GM23248 (cell line): Measurements from ENCODE around the gene DXO. TPM values are rescaled to one million over a fixed set of nuclear protein-coding genes. Genes with fewer than 3 reads are reported as not detected.
"Not testable (repeated sequence)": the region's sequence is repeated elsewhere in the genome, so short reads cannot be mapped to it uniquely, and the experiment has no call there.

Experiments
- DNase-seq: peaks from one replicate; pipeline ENCODE4 v3.0.0-alpha.2; 2015
- H2AFZ ChIP-seq: fragments of 200-600 bp; sonication (generic); 2 replicates; pipeline ENCODE4 v1.6.1; 2016; ENCODE audit warnings: antibody characterized with exemption
- H3F3A ChIP-seq: fragments of 200-600 bp; sonication (generic); 2 replicates; pipeline ENCODE4 v1.6.1; 2016; ENCODE audit warnings: mild to moderate bottlenecking, antibody characterized with exemption, mixed run types; ENCODE audit not compliant: insufficient read depth
- H3K27ac ChIP-seq: fragments of 200-600 bp; sonication (generic); 2 replicates; pipeline ENCODE4 v1.5.1; 2016; ENCODE audit warnings: mild to moderate bottlenecking
- H3K27me3 ChIP-seq: fragments of 200-600 bp; sonication (generic); replicated peaks from 2 replicates; pipeline ENCODE4 v1.6.1; 2016; ENCODE audit warnings: mild to moderate bottlenecking; ENCODE audit not compliant: insufficient read depth
- H3K36me3 ChIP-seq: fragments of 200-600 bp; sonication (generic); 2 replicates; pipeline ENCODE4 v1.6.1; 2016; ENCODE audit warnings: low read depth, mild to moderate bottlenecking
- H3K4me1 ChIP-seq: fragments of 200-600 bp; sonication (generic); 2 replicates; pipeline ENCODE4 v1.6.1; 2016; ENCODE audit warnings: mild to moderate bottlenecking; ENCODE audit not compliant: insufficient read depth
- H3K4me2 ChIP-seq: fragments of 200-600 bp; sonication (generic); one replicate; pipeline ENCODE4 v1.6.1; 2016; ENCODE audit warnings: mild to moderate bottlenecking; ENCODE audit not compliant: unreplicated experiment
- H3K4me3 ChIP-seq: fragments of 200-600 bp; sonication (generic); 2 replicates; pipeline ENCODE4 v1.5.1; 2016; ENCODE audit warnings: mild to moderate bottlenecking
- H3K79me2 ChIP-seq: fragments of 200-600 bp; sonication (generic); 2 replicates; pipeline ENCODE4 v1.6.1; 2016; ENCODE audit warnings: mild to moderate bottlenecking; ENCODE audit not compliant: insufficient read depth
- H3K9ac ChIP-seq: fragments of 200-600 bp; sonication (generic); 2 replicates; pipeline ENCODE4 v1.6.1; 2016; ENCODE audit warnings: mild to moderate bottlenecking
- H3K9me2 ChIP-seq: fragments of 200-600 bp; sonication (generic); 2 replicates; pipeline ENCODE4 v1.6.1; 2016; ENCODE audit warnings: mixed run types, mild to moderate bottlenecking, moderate library complexity; ENCODE audit not compliant: insufficient read depth
- H3K9me3 ChIP-seq: fragments of 200-600 bp; sonication (generic); one replicate; pipeline ENCODE4 v1.6.1; 2017; ENCODE audit warnings: low read depth
- H4K20me1 ChIP-seq: fragments of 200-600 bp; sonication (generic); 2 replicates; pipeline ENCODE4 v1.6.0; 2016; ENCODE audit not compliant: insufficient read depth
- WGBS, 2 experiments: methylation state at CpG; one replicate each; pipeline ENCODE4 v1.1.6; 2015 to 2017; ENCODE audit warnings: low lambda C conversion rate in 2 of 2, low coverage in 1 of 2; ENCODE audit errors: missing lambda C conversion rate in 2 of 2; 5-methylcytosine and 5-hydroxymethylcytosine counted together
- in situ Hi-C: fragments of 300-500 bp; cut with MboI; formaldehyde crosslinking; loops from 2 replicates; pipeline ENCODE4 v1.15.0; 2020
- polyA plus RNA-seq: library from polyadenylated mRNA; unstranded; fragments of >200 nt; fragmentation: Nextera tagmentation; extraction: Ambion mirVana; gene quantifications from 2 replicates; pipeline ENCODE4 v1.2.1, GENCODE V29; 2016
- total RNA-seq: library from RNA; depleted of rRNA; stranded (reverse); fragments of >200 nt; shearing (Covaris generic); gene quantifications from 2 replicates; pipeline ENCODE4 v1.2.3, GENCODE V29; 2014

DXO gene
- total and polyA plus RNA-seq, 2 experiments from 2014 or later: 24.2 to 26.6 TPM

GRCh38 chr6:32002546-32003268 lies 30.8 kb upstream of the DXO start:
- H3K9ac ChIP-seq, in situ Hi-C loops, H3K4me1 ChIP-seq, H3K36me3 ChIP-seq, H3K9me2 ChIP-seq, H3K27me3 ChIP-seq, H2AFZ ChIP-seq, H3K9me3 ChIP-seq, H3K27ac ChIP-seq, H3K79me2 ChIP-seq, H3K4me2 ChIP-seq, H4K20me1 ChIP-seq, DNase-seq, H3K4me3 ChIP-seq, H3F3A ChIP-seq: not testable (repeated sequence)
- no CpG with 5 or more reads among the region's 15 CpGs for WGBS, 2 experiments

DNA sequence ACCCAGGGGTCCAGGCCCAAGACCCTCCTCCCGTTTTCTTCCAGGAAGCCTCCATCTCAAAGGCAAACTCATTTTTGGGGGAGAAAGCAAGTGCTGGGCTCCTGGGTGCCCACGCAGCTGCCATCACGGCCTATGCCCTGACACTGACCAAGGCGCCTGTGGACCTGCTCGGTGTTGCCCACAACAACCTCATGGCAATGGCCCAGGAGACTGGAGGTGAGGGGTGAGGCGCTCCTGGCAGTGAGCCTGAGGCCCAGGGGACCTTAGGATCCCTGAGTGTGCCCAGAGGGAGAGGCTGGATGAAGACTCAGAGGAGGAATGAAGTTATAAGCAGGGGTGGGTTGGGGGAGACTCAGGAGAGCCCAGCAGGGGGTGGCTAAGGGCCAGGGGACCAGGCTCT lies 24.4 kb upstream of the DXO start:
- H3K9me2 ChIP-seq, H3K79me2 ChIP-seq, H3K4me1 ChIP-seq, H3K9me3 ChIP-seq, H3K4me3 ChIP-seq, H3K27ac ChIP-seq, H2AFZ ChIP-seq, H3K36me3 ChIP-seq, H4K20me1 ChIP-seq, DNase-seq, H3K9ac ChIP-seq, H3F3A ChIP-seq, in situ Hi-C loops, H3K4me2 ChIP-seq, H3K27me3 ChIP-seq: not testable (repeated sequence)
- WGBS, 2 experiments: 71 to 77% methylated on average over 6 of the region's 6 CpGs

DNA sequence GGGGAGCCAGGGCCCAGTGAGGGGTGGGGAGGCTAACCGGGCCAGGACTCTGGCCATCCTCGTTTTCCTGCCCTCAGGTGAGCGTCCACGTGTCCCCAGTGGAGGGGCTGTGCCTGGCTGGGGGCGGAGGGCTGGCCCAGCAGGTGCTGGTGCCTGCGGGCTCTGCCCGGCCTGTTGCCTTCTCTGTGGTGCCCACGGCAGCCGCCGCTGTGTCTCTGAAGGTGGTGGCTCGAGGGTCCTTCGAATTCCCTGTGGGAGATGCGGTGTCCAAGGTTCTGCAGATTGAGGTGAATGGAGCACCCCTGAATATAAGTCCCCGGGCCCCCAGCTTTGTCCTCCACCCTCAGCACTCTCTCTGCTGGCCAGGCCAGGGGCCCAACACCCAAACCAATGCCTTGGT lies 22.5 kb upstream of the DXO start:
- H3K9me2 ChIP-seq, H3K27ac ChIP-seq, H3K9ac ChIP-seq, H4K20me1 ChIP-seq, H3K36me3 ChIP-seq, DNase-seq, H3K79me2 ChIP-seq, H2AFZ ChIP-seq, H3K9me3 ChIP-seq, in situ Hi-C loops, H3K4me3 ChIP-seq, H3K4me1 ChIP-seq, H3K4me2 ChIP-seq, H3F3A ChIP-seq, H3K27me3 ChIP-seq: not testable (repeated sequence)
- 88 to 90% methylated on average over 9 of the region's 14 CpGs for WGBS, 2 experiments

DNA sequence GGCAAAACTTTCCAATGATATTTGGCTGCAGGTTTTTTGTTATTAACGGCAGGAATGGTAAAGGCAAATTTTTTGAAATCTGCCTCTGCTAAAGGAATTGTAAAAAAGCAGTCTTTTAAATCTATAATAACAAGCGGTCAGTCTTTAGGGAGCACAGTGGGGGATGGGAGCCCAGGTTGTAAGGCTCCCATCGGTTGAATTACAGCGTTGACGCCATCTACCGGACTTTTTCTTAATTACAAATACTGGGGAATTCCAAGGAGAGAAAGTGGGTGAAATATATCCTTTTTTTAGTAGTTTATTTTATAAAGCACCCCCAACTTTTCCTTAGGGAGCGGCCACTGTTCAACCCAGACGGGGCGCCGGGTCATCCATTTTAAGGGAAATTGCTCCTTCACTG lies 17.4 kb upstream of the DXO start:
- H3K9me2 ChIP-seq, in situ Hi-C loops, H3F3A ChIP-seq, H3K4me2 ChIP-seq, H3K27me3 ChIP-seq, H3K9me3 ChIP-seq, H2AFZ ChIP-seq, H3K79me2 ChIP-seq, H4K20me1 ChIP-seq, H3K4me3 ChIP-seq, H3K27ac ChIP-seq, H3K9ac ChIP-seq, H3K36me3 ChIP-seq, H3K4me1 ChIP-seq, DNase-seq: not testable (repeated sequence)
- no CpG with 5 or more reads among the region's 10 CpGs for WGBS, 2 experiments

DNA sequence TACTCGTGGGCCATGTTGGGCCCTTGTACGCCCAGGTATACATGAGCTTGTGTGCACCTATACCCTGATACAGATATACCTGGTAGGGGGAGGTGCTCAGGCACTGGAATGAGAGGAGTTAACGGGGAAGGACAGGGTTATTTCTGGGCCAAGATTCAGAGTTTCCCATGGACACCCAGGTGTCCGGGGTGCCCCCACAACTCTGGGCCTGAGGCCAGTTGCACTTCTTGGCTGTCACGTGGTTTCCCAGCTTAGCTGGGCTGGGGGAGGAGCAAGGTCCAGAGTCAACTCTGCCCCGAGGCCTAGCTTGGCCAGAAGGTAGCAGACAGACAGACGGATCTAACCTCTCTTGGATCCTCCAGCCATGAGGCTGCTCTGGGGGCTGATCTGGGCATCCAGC lies 9.8 kb upstream of the DXO start, which contains the start of gene C4A:
Gene C4A, plus strand, starts transcription at position 314 of the 400 bp plus-strand sequence. Its CDS starts 51 bp downstream, at position 365.
- H4K20me1 ChIP-seq, in situ Hi-C loops: not testable (repeated sequence)
- WGBS, 2 experiments: no CpG with 5 or more reads among the region's 7 CpGs

DNA sequence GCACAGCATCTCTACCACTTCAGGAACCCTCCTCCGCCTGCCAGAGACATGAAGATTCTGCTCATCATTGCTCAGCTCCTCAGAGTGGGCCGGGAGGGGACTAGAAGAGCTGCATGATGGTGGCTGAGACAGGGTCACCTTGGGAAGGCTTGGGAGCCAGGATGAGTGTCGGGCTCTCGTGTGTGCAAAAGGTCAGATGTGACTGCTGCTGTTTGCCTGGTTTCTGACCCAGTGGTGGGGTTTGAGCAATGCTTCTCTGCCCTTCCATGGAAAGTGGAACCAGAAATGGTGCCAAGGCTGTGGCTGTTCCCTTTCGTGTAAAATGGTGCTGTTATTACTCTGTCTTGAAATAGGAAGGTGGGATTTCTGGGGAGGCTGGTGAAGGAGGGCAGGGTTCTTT lies 9.1 kb upstream of the DXO start:
- H3K9me2 ChIP-seq, H3K9me3 ChIP-seq, H3K27ac ChIP-seq, H3F3A ChIP-seq, H2AFZ ChIP-seq, H3K4me1 ChIP-seq, H3K79me2 ChIP-seq, H3K27me3 ChIP-seq, H3K4me3 ChIP-seq, H3K4me2 ChIP-seq, in situ Hi-C loops, H3K9ac ChIP-seq, H4K20me1 ChIP-seq, DNase-seq: not testable (repeated sequence)
- WGBS, 2 experiments: no CpG with 5 or more reads among the region's 5 CpGs
- H3K36me3 ChIP-seq: peaks cover 11% of the 10 kb centered on the region; the same call in 1 of the 2 replicates

More for the DNA sequence above, 9.8 kb upstream of the DXO start, which contains the start of gene C4A:
- H3K9me2 ChIP-seq, H3K27ac ChIP-seq, DNase-seq, H2AFZ ChIP-seq, H3K9ac ChIP-seq, H3F3A ChIP-seq, H3K9me3 ChIP-seq, H3K4me1 ChIP-seq, H3K4me2 ChIP-seq, H3K27me3 ChIP-seq, H3K79me2 ChIP-seq, H3K4me3 ChIP-seq: not testable (repeated sequence)
- H3K36me3 ChIP-seq: peaks cover 11% of the 10 kb centered on the region; the same call in 1 of the 2 replicates

- H2AFZ ChIP-seq, H3K9me2 ChIP-seq, H3K4me3 ChIP-seq, H3K79me2 ChIP-seq, DNase-seq, H3K4me2 ChIP-seq, H3K9ac ChIP-seq, H3K4me1 ChIP-seq, H3K27me3 ChIP-seq, H3K27ac ChIP-seq, H3F3A ChIP-seq, H3K9me3 ChIP-seq, in situ Hi-C loops, H4K20me1 ChIP-seq: not testable (repeated sequence)
- WGBS, 2 experiments: 90 to 94% methylated on average over 13 of the region's 13 CpGs
- peaks cover 11% of the 10 kb centered on the region; the same call in 1 of the 2 replicates for H3K36me3 ChIP-seq
Observed at GRCh38 chr6:31980195-31980876, 8.4 kb upstream of the DXO start.
